ENCODE results near the gene RMC1.
"Not testable (repeated sequence)": the region's sequence is repeated elsewhere in the genome, so short reads cannot be mapped to it uniquely, and the experiment has no call there.

Gene RMC1

GRCh38 chr18:23560186-23560585 lies 56.9 kb downstream of the RMC1 start:
- no peak for DNase-seq (ENCODE audit: low read depth in 2 of 2)

GRCh38 chr18:23563377-23564043 lies 60.2 kb downstream of the RMC1 start:
- DNase-seq (ENCODE audit: low read depth in 2 of 2): no peak

- DNase-seq (ENCODE audit: low read depth in 2 of 2): no peak
Observed at GRCh38 chr18:23565916-23566547, 62.7 kb downstream of the RMC1 start.

- no peak for DNase-seq (ENCODE audit: low read depth in 2 of 2)
Observed at GRCh38 chr18:23567671-23568070, 64.4 kb downstream of the RMC1 start.

- DNase-seq (ENCODE audit: low read depth in 2 of 2): no peak
Observed at GRCh38 chr18:23568281-23569138, 65.2 kb downstream of the RMC1 start.

- DNase-seq (ENCODE audit: low read depth in 2 of 2): no peak
Observed at GRCh38 chr18:23569299-23570063, 66.2 kb downstream of the RMC1 start.

GRCh38 chr18:23570912-23571504 lies 67.7 kb downstream of the RMC1 start:
- no peak for DNase-seq (ENCODE audit: low read depth in 2 of 2)

- DNase-seq (ENCODE audit: low read depth in 2 of 2): no peak
Observed at GRCh38 chr18:23572012-23572411, 68.7 kb downstream of the RMC1 start.

- DNase-seq (ENCODE audit: low read depth in 2 of 2): no peak
Observed at GRCh38 chr18:23572570-23572969, 69.3 kb downstream of the RMC1 start.

- DNase-seq (ENCODE audit: low read depth in 2 of 2): no peak
Observed at GRCh38 chr18:23573020-23573419, 69.7 kb downstream of the RMC1 start.

- no peak for DNase-seq (ENCODE audit: low read depth in 2 of 2)
Observed at GRCh38 chr18:23573626-23574431, 70.5 kb downstream of the RMC1 start.

GRCh38 chr18:23574611-23575308 lies 71.4 kb downstream of the RMC1 start:
- no peak for DNase-seq (ENCODE audit: low read depth in 2 of 2)

- DNase-seq (ENCODE audit: low read depth in 2 of 2): no peak
Observed at GRCh38 chr18:23575309-23575651, 72.0 kb downstream of the RMC1 start.

GRCh38 chr18:23577521-23577920 lies 74.2 kb downstream of the RMC1 start:
- not testable (repeated sequence) for DNase-seq (ENCODE audit: low read depth in 2 of 2)

GRCh38 chr18:23578067-23578701 lies 74.9 kb downstream of the RMC1 start:
- no peak for DNase-seq (ENCODE audit: low read depth in 2 of 2)

GRCh38 chr18:23578891-23579653 lies 75.8 kb downstream of the RMC1 start:
- no peak for DNase-seq (ENCODE audit: low read depth in 2 of 2)

- no peak for DNase-seq (ENCODE audit: low read depth in 2 of 2)
Observed at GRCh38 chr18:23580677-23581367, 77.5 kb downstream of the RMC1 start.

All from stimulated activated CD4-positive, alpha-beta T cell treated with anti-CD3 and anti-CD28 coated beads, Interleukin-15, amount 100 ng/mL, for 48 hours (primary cell).